CD4-positive, alpha-beta T cell (primary cell): Measurements from ENCODE around the gene THADA. TPM values are rescaled to one million over a fixed set of nuclear protein-coding genes. Genes with fewer than 3 reads are reported as not detected.

ENCODE experiments used
- ATAC-seq: fragments of 200-7000 bp; cut with Tn5 transposase; one replicate; pipeline ENCODE4 v1.10.0; 2022; ENCODE audit warnings: mild to moderate bottlenecking; ENCODE audit not compliant: poor library complexity
- CTCF ChIA-PET: fragments of 350-600 bp; sonication (Branson Sonifier 250); formaldehyde crosslinking; loops from one replicate; lab custom pipeline; 2021; ENCODE audit warnings: antibody characterized with exemption, inconsistent platforms; lab: Charles Lee
- POLR2A ChIA-PET: fragments of 350-600 bp; sonication (Branson Sonifier 250); formaldehyde crosslinking; loops from one replicate; lab custom pipeline; 2021; ENCODE audit warnings: antibody characterized with exemption, inconsistent platforms; lab: Charles Lee
- DNase-seq, 14 experiments: peaks; one replicate each; pipeline ENCODE4 v3.0.0-alpha.2; 2013 to 2020; ENCODE audit warnings: mixed read lengths in 2 of 14
- H3K27ac ChIP-seq, 2 donors: one replicate each; pipeline versions ENCODE4 v1.5.1 to v1.7.0; 2013; ENCODE audit warnings: low read length in 2 of 2, low read depth in 1 of 2, mild to moderate bottlenecking in 1 of 2
- H3K27me3 ChIP-seq, 2 experiments: 1 replicate in 1 of 2; 2 replicates in 1 of 2; pipeline versions ENCODE4 v1.6.1 to v1.7.0; 2013; ENCODE audit warnings: low read length in 2 of 2, control low read depth in 1 of 2, mild to moderate bottlenecking in 1 of 2, moderate library complexity in 1 of 2; ENCODE audit not compliant: insufficient read depth in 2 of 2, control insufficient read depth in 1 of 2
- H3K36me3 ChIP-seq: one replicate; pipeline ENCODE4 v1.6.1; 2013; ENCODE audit warnings: low read length, control low read depth; ENCODE audit not compliant: insufficient read depth
- H3K4me1 ChIP-seq: one replicate; pipeline ENCODE4 v1.6.1; 2013; ENCODE audit warnings: low read length, control low read depth; ENCODE audit not compliant: insufficient read depth
- H3K4me3 ChIP-seq: one replicate; pipeline ENCODE4 v1.5.1; 2013; ENCODE audit warnings: mild to moderate bottlenecking, low read length, moderate library complexity
- H3K9me3 ChIP-seq, 2 experiments: 1 replicate in 1 of 2; 2 replicates in 1 of 2; pipeline versions ENCODE4 v1.6.1 to v1.7.0; 2013; ENCODE audit warnings: low read length in 2 of 2, mild to moderate bottlenecking in 2 of 2, control low read depth in 1 of 2, moderate library complexity in 1 of 2; ENCODE audit not compliant: control insufficient read depth in 1 of 2, insufficient read depth in 1 of 2
- H3K27ac Mint-ChIP-seq: one replicate; pipeline ENCODE4 v1.8.0; 2020; ENCODE audit warnings: mixed read lengths
- H3K27me3 Mint-ChIP-seq: one replicate; pipeline ENCODE4 v1.8.0; 2021; ENCODE audit warnings: mixed read lengths
- H3K36me3 Mint-ChIP-seq: one replicate; pipeline ENCODE4 v1.8.0; 2021; ENCODE audit warnings: low read depth, mixed read lengths
- H3K4me1 Mint-ChIP-seq: one replicate; pipeline ENCODE4 v1.8.0; 2021; ENCODE audit warnings: low read depth, mixed read lengths
- H3K4me3 Mint-ChIP-seq: one replicate; pipeline ENCODE4 v1.8.0; 2020; ENCODE audit warnings: mild to moderate bottlenecking, mixed read lengths
- H3K9me3 Mint-ChIP-seq: one replicate; pipeline ENCODE4 v1.8.0; 2020; ENCODE audit warnings: mixed read lengths
- CTCF ChIP-seq: fragments of 200-600 bp; IDR thresholded peaks from one replicate; pipeline ENCODE4 v1.8.0; 2022; ENCODE audit warnings: antibody characterized with exemption, mild to moderate bottlenecking
- intact Hi-C, 2 experiments: fragments of 100-400 bp; cut with DNase I in 1 of 2; cut with micrococcal nuclease in 1 of 2; formaldehyde crosslinking; loops; one replicate each; pipeline versions ENCODE4 v1.15.1 to v1.9.0; 2023 to 2025; cut with DNase I, micrococcal nuclease
- total RNA-seq, 174 experiments: library from RNA in 2 of 174; stranded (reverse) in 2 of 174; gene quantifications; one replicate each; pipeline ENCODE4 v1.2.3 and lab custom pipeline; 2021 to 2026

Gene THADA
- total RNA-seq, 2 experiments from 2014 or later, result 29.3 to 32.9 TPM

GRCh38 chr2:43345872-43346271 lies 250.0 kb downstream of the THADA start:
- POLR2A ChIA-PET, result no interaction called here
- no peak for TF ChIP-seq CTCF
- Histone ChIP-seq H3K4me3 (no peak overlapping the region), H3K4me1 (no peaks in the 10 kb centered on the region), H3K27me3 (no peaks in the 10 kb centered on the region), H3K36me3 (peaks cover 32% of the 10 kb centered on the region), H3K9me3 (no peaks in the 10 kb centered on the region), H3K27ac (no peak overlapping the region)
- Mint-ChIP-seq H3K36me3 (peaks cover 69% of the 10 kb centered on the region), H3K4me3 (no peak overlapping the region), H3K27me3 (no peaks in the 10 kb centered on the region), H3K4me1 (no peaks in the 10 kb centered on the region), H3K9me3 (no peaks in the 10 kb centered on the region), H3K27ac (no peak overlapping the region)
- CTCF ChIA-PET, result no interaction called here
- no peak for ATAC-seq
- no peak for DNase-seq
- intact Hi-C loops, result no loop called here

DNA sequence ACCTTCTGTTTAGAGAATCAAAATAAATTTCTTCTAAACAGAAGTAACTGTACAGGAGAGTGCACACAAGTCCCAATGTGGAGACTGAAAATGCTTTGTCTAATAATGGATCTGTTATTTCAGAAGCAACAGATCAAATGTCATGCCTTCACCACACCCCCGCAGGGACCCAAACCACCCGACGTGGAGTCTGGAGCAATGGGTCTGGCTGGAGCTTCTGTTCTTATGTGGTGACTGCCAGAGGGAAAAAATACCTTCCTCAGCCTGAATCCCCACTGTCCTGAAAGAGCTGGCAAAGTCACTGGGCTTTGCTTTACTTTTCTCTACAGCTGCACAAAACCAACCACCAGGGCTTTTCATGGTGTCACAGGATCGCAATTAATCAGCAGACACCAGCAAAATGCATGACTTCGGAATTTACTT lies 250.4 kb downstream of the THADA start:
- H3K27ac Mint-ChIP-seq, result no peak overlapping the region
- H3K9me3 ChIP-seq, result no peaks in the 10 kb centered on the region

GRCh38 chr2:43344868-43345373 lies 250.9 kb downstream of the THADA start:
- peaks cover 35% of the 10 kb centered on the region for H3K36me3 ChIP-seq
- H3K4me1 ChIP-seq, result no peaks in the 10 kb centered on the region
- Mint-ChIP-seq H3K4me1 (no peaks in the 10 kb centered on the region), H3K27ac (no peak overlapping the region), H3K36me3 (peaks cover 78% of the 10 kb centered on the region), H3K9me3 (no peaks in the 10 kb centered on the region), H3K27me3 (no peaks in the 10 kb centered on the region), H3K4me3 (no peak overlapping the region)
- H3K27me3 ChIP-seq, result no peaks in the 10 kb centered on the region
- no peaks in the 10 kb centered on the region for H3K9me3 ChIP-seq
- TF ChIP-seq CTCF, result no peak
- POLR2A ChIA-PET, result no interaction called here
- CTCF ChIA-PET, result no interaction called here
- ATAC-seq (no peak), DNase-seq (no peak)
- no peak overlapping the region for H3K27ac ChIP-seq
- no peak overlapping the region for H3K4me3 ChIP-seq
- intact Hi-C loops, result no loop called here

More for the DNA sequence above, 250.4 kb downstream of the THADA start:
- Mint-ChIP-seq H3K9me3 (no peaks in the 10 kb centered on the region), H3K27me3 (no peaks in the 10 kb centered on the region), H3K4me3 (no peak overlapping the region), H3K36me3 (peaks cover 74% of the 10 kb centered on the region), H3K4me1 (no peaks in the 10 kb centered on the region)
- H3K4me1 ChIP-seq, result no peaks in the 10 kb centered on the region
- no peak for TF ChIP-seq CTCF
- H3K36me3 ChIP-seq, result peaks cover 35% of the 10 kb centered on the region
- CTCF ChIA-PET, result no interaction called here
- no peak overlapping the region for H3K4me3 ChIP-seq
- intact Hi-C loops, result no loop called here
- DNase-seq, result no peak
- POLR2A ChIA-PET, result no interaction called here
- ATAC-seq, result no peak
- H3K27me3 ChIP-seq, result no peaks in the 10 kb centered on the region
- no peak overlapping the region for H3K27ac ChIP-seq
